Right hindlimb (tissue), 1 donor: ENCODE data around the gene RBMS3.
A peak's percentile ranks its signal among the peaks of the same experiment; 100 is the strongest.
"Not testable (repeated sequence)": the region's sequence is repeated elsewhere in the genome, so short reads cannot be mapped to it uniquely, and the experiment has no call there.

Experiments used
- DNase-seq: peaks from one replicate; pipeline ENCODE4 v3.0.0-alpha.2; 2018

RBMS3 gene

GRCh38 chr3:29393946-29394345, 113.1 kb downstream of the RBMS3 start:
- DNase-seq: not testable (repeated sequence)

GRCh38 chr3:29397406-29397805, 116.5 kb downstream of the RBMS3 start:
- DNase-seq: no peak

GRCh38 chr3:29398787-29399186, 117.9 kb downstream of the RBMS3 start:
- DNase-seq: no peak

GRCh38 chr3:29406291-29406832, 125.5 kb downstream of the RBMS3 start:
- DNase-seq: no peak

- DNase-seq: no peak
Observed at GRCh38 chr3:29408676-29409075, 127.8 kb downstream of the RBMS3 start.

- DNase-seq: no peak
Observed at GRCh38 chr3:29409409-29409808, 128.5 kb downstream of the RBMS3 start.

- DNase-seq: no peak
Observed at GRCh38 chr3:29410220-29410619, 129.3 kb downstream of the RBMS3 start.

GRCh38 chr3:29410660-29411405, 130.0 kb downstream of the RBMS3 start:
- DNase-seq: no peak

- no peak for DNase-seq
Observed at GRCh38 chr3:29412110-29412509, 131.2 kb downstream of the RBMS3 start.

GRCh38 chr3:29414468-29415224, 133.8 kb downstream of the RBMS3 start:
- DNase-seq: no peak

- no peak for DNase-seq
Observed at GRCh38 chr3:29415482-29416223, 134.8 kb downstream of the RBMS3 start.

GRCh38 chr3:29416514-29416913, 135.6 kb downstream of the RBMS3 start:
- DNase-seq: no peak

GRCh38 chr3:29420106-29420505, 139.2 kb downstream of the RBMS3 start:
- no peak for DNase-seq

GRCh38 chr3:29426302-29427226, 145.7 kb downstream of the RBMS3 start:
- no peak for DNase-seq

GRCh38 chr3:29427266-29428103, 146.6 kb downstream of the RBMS3 start:
- DNase-seq: peak; percentile 65

- DNase-seq: no peak
Observed at GRCh38 chr3:29429055-29429679, 148.3 kb downstream of the RBMS3 start.

- no peak for DNase-seq
Observed at GRCh38 chr3:29430558-29430971, 149.7 kb downstream of the RBMS3 start.

- no peak for DNase-seq
Observed at GRCh38 chr3:29436612-29437323, 155.9 kb downstream of the RBMS3 start.

GRCh38 chr3:29438580-29438979, 157.7 kb downstream of the RBMS3 start:
- DNase-seq: no peak
